ENCODE data around the gene PLEKHH2. TPM values are rescaled to one million over a fixed set of nuclear protein-coding genes. Genes with fewer than 3 reads are reported as not detected.
A peak's percentile ranks its signal among the peaks of the same experiment; 100 is the strongest.

PLEKHH2 gene
- total and polyA plus RNA-seq, 4 donors = 2.5 to 311 (median 18.3) TPM

DNA sequence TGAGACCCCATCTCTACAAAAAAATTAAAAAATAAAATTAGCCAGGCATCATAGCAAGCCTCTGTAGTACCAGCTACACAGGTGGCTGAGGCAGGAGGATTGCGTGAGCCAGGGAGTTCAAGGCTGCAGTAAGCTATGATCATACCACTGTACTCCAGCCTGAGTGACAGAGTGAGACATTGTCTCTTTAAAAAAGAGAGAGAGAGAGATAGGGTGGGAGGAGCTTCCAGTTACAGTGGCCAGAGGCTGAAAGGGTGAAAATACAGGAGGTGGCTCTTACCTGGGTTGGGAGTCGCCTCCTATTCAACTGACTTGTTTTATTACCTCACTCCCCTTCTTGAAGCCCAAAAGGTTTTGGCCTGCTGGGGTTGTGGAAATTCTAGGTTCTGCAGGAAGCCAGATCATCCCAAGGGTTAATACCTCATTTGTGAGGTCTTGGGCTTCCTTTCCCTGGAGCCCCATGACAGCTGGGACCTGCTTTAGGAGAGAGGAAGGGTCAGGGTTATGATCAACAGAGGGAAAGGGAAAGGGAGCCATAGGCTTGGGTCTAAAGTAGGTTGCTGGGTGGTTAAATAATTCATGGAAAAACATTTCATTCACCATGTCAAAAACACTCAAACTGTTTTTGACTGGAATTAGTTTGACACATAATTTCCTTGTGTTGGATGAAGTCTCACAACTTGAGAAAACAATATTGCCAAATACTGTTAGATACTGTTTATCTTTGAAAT is 154.1 kb downstream of the PLEKHH2 start:
- H3K36me3 ChIP-seq (ENCODE audit: control insufficient read depth in 4 of 4, insufficient read depth in 4 of 4, low read length in 4 of 4) = peaks cover 1 to 36% (median 12%) of the 10 kb centered on the region in 4 donors
- no peak overlapping the region for H3K4me3 ChIP-seq
- DNase-seq (peak; percentile 50 to 96 (median 94)), ATAC-seq (ENCODE audit: insufficient read depth, low FRiP score) (no peak)
- H3K9me3 ChIP-seq (ENCODE audit: control insufficient read depth in 4 of 4, insufficient read depth in 3 of 4, low read length in 3 of 4) = no peaks in the 10 kb centered on the region
- TF ChIP-seq, protein P1, sequence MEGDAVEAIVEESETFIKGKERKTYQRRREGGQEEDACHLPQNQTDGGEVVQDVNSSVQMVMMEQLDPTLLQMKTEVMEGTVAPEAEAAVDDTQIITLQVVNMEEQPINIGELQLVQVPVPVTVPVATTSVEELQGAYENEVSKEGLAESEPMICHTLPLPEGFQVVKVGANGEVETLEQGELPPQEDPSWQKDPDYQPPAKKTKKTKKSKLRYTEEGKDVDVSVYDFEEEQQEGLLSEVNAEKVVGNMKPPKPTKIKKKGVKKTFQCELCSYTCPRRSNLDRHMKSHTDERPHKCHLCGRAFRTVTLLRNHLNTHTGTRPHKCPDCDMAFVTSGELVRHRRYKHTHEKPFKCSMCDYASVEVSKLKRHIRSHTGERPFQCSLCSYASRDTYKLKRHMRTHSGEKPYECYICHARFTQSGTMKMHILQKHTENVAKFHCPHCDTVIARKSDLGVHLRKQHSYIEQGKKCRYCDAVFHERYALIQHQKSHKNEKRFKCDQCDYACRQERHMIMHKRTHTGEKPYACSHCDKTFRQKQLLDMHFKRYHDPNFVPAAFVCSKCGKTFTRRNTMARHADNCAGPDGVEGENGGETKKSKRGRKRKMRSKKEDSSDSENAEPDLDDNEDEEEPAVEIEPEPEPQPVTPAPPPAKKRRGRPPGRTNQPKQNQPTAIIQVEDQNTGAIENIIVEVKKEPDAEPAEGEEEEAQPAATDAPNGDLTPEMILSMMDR (IDR thresholded peaks at IDR 0.05; ENCODE audit: control extremely low read depth, extremely low read depth) = no peak
- peaks cover 0 to 69% (median 0%) of the 10 kb centered on the region in 5 donors for H3K4me1 ChIP-seq (ENCODE audit: control insufficient read depth in 5 of 5, insufficient read depth in 5 of 5, low read length in 5 of 5)
- WGBS, 2 donors = 91 to 92% methylated on average over 2 of the region's 2 CpGs
- H3K9ac ChIP-seq (ENCODE audit: insufficient read depth in 1 of 2, low read length in 2 of 2) = no peak overlapping the region
- H3K27me3 ChIP-seq (ENCODE audit: control insufficient read depth in 3 of 3, insufficient read depth in 3 of 3, low read length in 2 of 3) = no peaks in the 10 kb centered on the region
- H3K27ac ChIP-seq (ENCODE audit: low read depth in 1 of 2, low read length in 1 of 2) = peak overlapping the region in 1 of 2 donors; percentile 52

DNA sequence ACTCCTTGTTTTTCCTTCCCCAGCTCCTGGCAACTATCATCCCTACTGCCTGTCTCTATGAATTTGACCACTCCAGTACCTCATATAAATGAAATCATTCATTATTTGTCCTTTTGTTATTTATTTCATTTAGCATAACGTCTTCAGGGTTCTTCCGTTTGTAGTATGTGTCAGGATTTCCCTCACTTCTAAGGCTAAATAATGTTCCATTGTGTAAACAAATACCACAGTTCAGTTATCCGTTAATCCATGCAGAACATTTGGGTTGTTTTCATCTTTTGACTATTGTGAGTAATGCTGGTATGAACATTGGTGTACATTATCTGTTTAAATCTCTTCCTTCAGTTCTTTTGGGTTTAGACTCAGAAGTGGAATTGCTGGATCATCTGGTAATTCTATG is 155.6 kb downstream of the PLEKHH2 start:
- DNase-seq = peak in 1 of 3 donors; percentile 29
- WGBS, 2 donors = 76 to 81% methylated on average over 3 of the region's 3 CpGs
- Histone ChIP-seq H3K4me3 (no peak overlapping the region), H3K9ac (ENCODE audit: insufficient read depth in 1 of 2, low read length in 2 of 2) (peak overlapping the region in 1 of 2 donors; percentile 52), H3K9me3 (ENCODE audit: control insufficient read depth in 4 of 4, insufficient read depth in 3 of 4, low read length in 3 of 4) (no peaks in the 10 kb centered on the region), H3K27me3 (ENCODE audit: control insufficient read depth in 3 of 3, insufficient read depth in 3 of 3, low read length in 2 of 3) (no peaks in the 10 kb centered on the region), H3K4me1 (ENCODE audit: control insufficient read depth in 5 of 5, insufficient read depth in 5 of 5, low read length in 5 of 5) (peaks cover 0 to 61% (median 0%) of the 10 kb centered on the region in 5 donors), H3K36me3 (ENCODE audit: control insufficient read depth in 4 of 4, insufficient read depth in 4 of 4, low read length in 4 of 4) (peaks cover 1 to 34% (median 14%) of the 10 kb centered on the region in 4 donors), H3K27ac (ENCODE audit: low read depth in 1 of 2, low read length in 1 of 2) (no peak overlapping the region)
- TF ChIP-seq, protein P1 (IDR thresholded peaks at IDR 0.05; ENCODE audit: control extremely low read depth, extremely low read depth) = no peak
- no peak for ATAC-seq (ENCODE audit: insufficient read depth, low FRiP score)

DNA sequence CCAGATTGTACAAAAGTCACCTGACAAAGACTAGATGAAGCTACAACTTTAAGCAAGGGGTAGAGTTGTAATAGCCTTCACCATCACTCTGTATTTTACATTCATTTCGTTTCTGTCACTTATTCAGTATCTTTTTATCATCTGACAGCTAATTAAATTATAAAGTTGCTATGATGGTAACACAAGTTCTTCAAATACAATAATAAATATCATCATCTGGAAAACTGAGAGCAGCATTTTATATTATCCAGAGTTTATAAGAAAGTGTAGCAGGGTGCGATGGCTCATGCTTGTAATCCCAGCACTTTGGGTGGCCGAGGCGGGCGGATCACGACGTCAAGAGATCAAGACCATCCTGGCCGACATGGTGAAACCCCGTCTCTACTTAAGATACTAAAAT is 157.9 kb downstream of the PLEKHH2 start:
- WGBS, 2 donors = 78 to 89% methylated on average over 9 of the region's 9 CpGs

More for the DNA sequence above, 157.9 kb downstream of the PLEKHH2 start:
- Histone ChIP-seq H3K27ac (ENCODE audit: low read depth in 1 of 2, low read length in 1 of 2) (no peak overlapping the region), H3K36me3 (ENCODE audit: control insufficient read depth in 4 of 4, insufficient read depth in 4 of 4, low read length in 4 of 4) (peaks cover 2 to 36% (median 8%) of the 10 kb centered on the region in 4 donors), H3K27me3 (ENCODE audit: control insufficient read depth in 3 of 3, insufficient read depth in 3 of 3, low read length in 2 of 3) (no peaks in the 10 kb centered on the region), H3K4me1 (ENCODE audit: control insufficient read depth in 5 of 5, insufficient read depth in 5 of 5, low read length in 5 of 5) (peaks cover 0 to 39% (median 0%) of the 10 kb centered on the region in 5 donors), H3K9me3 (ENCODE audit: control insufficient read depth in 4 of 4, insufficient read depth in 3 of 4, low read length in 3 of 4) (no peaks in the 10 kb centered on the region), H3K9ac (ENCODE audit: insufficient read depth in 1 of 2, low read length in 2 of 2) (no peak overlapping the region), H3K4me3 (no peak overlapping the region)
- ATAC-seq (ENCODE audit: insufficient read depth, low FRiP score) = no peak
- peak in 2 of 3 donors; percentile 56 to 67 for DNase-seq
- TF ChIP-seq, protein P1 (IDR thresholded peaks at IDR 0.05; ENCODE audit: control extremely low read depth, extremely low read depth) = no peak

Data from lung (tissue), 12 donors.